HG03521 (cell line): ENCODE results near the gene FOXR2.

Source experiments
- ATAC-seq: cut with Tn5 transposase; IDR thresholded peaks from one replicate; pipeline ENCODE4 v1.9.1; 2021; ENCODE audit warnings: mild to moderate bottlenecking, moderate library complexity; ENCODE audit not compliant: unreplicated experiment

The FOXR2 gene, protein sequence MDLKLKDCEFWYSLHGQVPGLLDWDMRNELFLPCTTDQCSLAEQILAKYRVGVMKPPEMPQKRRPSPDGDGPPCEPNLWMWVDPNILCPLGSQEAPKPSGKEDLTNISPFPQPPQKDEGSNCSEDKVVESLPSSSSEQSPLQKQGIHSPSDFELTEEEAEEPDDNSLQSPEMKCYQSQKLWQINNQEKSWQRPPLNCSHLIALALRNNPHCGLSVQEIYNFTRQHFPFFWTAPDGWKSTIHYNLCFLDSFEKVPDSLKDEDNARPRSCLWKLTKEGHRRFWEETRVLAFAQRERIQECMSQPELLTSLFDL

DNA sequence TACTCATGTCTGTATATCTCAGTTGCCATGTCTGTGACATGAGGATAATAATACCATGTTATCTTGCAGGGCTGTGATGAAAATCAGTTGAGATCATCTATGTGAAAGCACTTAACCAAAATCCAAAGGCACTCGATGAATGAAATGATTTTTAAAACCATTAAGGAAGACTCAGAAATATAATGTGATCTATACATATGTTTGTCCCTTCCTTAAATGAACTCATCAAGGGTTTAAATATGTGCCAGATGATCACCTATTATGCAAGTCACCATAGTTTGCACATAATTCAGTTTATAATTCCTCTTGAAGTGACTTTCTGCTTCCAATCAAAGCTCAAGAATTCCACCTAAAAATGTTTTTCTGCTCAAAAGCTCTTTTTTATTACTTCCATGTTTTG is at the start of gene FOXR2:
Gene FOXR2 (plus strand): TSS at position 301 of the 400 bp plus-strand sequence. CDS start 312 bp downstream, outside the sequence.
- no peak for ATAC-seq

DNA sequence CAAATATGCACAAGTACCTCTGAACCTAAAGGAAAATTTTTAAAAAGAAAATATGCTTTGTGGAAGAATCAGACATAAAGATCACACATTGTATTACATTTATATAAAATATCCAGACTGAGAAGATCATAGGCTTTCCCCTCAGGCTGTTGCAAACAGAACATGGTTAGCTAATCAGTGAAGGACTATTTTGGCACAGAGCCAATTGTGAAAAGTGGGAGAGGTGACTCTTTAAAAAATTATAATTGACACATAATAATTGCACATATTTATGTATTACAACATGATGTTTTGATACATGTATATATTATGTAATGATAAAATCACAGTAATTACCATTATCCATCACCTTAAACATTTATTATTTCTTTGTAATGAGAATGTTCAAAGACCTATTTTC is 44.1 kb upstream of the FOXR2 start:
- ATAC-seq: no peak

DNA sequence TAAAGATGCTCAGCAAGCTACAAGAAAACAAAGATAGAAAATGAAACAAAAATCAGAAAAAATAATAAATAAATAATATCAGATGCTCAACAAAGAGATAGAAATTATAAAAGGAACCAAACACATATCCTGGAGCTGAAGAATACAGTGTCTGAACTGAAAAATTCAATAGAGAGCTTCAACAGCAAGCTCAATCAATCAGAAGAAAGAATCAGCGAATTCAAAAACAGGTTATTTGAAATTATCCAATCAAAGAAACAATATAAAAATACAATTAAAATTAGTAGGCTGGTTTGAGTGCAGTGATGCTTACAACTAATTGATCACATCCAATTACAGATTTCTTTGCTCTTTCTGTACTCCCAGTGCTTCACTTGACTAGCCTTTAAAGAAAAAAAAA is 40.8 kb upstream of the FOXR2 start:
- no peak for ATAC-seq

DNA sequence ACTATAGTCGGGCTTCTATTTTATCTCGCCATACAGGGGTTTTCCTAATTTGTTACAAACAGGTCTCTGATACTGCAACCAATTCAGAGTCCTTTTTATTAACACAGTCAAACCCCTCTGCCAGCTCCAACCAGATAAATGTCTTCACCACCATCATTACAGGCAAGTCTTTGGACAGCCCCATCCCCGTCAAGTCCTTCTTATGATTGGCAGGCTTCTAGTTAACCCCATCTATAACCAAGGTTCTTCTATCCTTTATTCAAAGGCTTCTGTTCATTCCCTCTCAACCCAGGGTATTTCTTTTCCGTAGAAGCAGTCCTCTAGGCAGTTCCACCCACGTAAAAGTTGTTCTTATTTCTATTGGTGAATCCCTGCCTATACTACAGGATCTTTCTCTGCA is 29.9 kb upstream of the FOXR2 start:
- ATAC-seq: no peak

DNA sequence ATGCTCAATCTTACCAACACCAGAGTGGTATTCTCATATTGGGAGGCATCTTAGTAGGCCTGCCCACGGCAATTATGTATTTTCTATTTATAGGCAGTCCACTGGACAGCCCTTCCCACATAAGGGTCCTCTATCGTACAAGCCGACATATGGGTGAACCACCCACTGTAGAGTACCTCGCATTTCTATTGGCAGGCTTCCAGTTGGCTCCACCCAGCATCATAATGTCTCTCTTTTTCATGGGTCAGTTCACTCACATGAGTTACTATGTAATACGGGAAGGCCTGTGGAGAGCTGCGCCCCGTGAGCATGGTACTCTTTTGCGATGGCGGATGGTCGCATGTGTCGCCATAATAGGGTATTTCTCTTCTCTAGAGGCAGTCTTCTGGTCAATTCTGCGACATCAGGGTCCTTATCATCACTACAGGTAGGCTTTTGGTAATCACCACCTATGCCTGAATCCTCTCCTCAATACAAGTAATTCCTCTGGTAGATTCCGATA is 29.4 kb upstream of the FOXR2 start:
- no peak for ATAC-seq

DNA sequence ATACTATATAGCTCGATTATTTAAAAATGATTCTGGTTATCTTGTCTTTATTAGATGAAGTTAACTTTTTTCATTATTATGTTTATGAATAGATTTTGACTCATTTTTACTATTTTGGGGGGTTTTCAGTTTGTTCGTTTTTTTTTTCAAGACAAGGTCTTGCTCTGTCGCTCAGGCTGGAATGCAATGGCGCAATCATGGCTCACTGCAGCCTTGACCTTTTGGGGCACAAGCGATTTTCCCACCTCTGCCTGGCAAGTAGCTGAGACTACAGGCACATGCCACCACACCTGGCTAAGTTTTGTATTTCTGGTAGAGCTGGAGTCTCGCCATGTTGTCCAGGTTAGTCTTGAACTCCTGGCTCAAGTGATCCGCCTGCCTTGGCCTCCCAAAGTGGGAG is 24.9 kb upstream of the FOXR2 start:
- no peak for ATAC-seq

DNA sequence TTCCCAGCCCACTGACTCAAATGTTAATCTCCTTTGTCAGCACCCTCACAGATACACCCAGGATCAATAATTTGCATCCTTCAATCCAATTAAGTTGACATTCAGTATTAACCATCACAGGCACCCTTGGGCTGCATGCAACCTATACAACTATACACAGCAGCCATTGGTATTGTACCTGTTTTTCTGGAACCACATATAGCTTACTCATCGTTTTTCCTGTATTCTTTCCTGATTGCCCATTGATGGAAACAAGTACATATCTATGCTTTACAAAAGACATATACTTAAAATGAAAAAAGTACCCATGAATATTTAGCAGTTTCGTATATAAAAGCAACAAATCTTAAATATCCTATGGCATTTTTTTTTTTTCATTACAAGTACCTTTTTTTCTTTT is 3.7 kb upstream of the FOXR2 start:
- no peak for ATAC-seq

DNA sequence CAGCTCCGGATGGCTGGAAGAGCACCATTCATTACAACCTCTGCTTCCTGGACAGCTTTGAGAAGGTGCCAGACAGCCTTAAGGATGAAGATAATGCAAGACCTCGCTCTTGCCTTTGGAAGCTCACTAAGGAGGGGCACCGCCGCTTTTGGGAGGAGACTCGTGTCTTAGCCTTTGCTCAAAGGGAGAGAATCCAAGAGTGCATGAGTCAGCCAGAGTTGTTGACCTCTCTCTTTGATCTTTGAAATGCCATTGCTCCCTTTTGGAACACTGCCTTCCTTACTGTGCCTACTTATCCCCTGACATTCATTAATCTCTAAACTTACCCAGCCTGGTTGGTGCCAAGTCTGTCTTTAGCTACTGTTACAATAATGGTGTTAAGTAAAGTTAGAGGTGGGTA is 1.2 kb downstream of the FOXR2 start:
- ATAC-seq: no peak

DNA sequence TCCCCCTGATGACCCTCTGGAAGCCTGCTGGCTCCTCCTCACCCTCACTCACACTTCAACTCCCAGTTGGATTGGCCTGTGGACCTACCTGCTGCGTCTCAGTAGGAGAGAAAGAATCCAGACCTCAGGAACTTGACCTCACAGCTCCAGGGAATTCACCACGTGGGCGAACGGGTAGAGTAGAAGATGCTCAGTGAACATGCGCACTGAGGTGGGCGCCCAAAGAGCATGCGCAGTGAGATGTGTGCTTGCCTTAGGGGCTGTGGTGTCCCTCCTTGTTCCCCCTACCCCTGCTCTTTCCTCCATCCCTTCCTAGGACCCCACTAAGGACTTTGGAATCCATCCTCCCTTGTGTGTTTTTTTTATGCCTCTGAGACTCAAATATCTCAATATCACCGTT is 12.9 kb downstream of the FOXR2 start:
- no peak for ATAC-seq

DNA sequence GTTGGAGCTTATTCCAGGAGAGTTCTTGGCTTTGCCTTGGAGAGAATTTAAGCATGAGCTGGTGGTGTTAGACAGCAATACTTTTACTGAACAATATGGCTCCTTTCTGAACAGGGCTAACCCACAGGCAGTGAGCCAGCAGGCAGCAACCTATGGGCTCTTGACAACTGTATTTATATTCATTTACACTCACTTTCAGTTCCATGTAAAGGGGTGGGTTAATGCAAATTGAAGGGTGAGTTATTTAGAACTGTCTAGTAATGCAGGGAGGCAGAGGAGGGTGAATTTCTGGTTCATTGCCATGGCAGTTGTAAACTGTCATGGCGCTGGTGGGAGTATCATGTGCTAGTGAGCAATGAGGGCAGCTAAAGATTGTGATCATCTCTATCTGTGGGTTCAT is 15.7 kb downstream of the FOXR2 start:
- no peak for ATAC-seq

DNA sequence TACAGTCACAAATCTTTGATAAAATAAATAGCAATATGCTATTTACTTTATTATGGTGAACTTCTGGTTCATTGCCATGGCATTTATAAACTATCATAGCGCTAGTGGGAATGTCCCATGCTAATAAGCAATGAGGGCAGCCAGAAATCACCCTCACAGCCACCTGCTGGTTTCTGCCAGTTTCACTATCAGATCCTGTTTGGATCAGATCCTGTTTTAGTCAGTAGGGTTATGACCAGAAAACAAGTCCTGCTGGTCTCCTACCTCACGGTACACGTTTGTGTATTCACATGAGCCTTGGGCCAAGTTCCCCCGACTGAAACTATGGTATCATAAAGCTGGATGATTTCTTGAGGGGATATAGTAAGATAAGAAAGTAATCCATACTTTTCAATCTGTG is 17.7 kb downstream of the FOXR2 start:
- ATAC-seq: no peak

DNA sequence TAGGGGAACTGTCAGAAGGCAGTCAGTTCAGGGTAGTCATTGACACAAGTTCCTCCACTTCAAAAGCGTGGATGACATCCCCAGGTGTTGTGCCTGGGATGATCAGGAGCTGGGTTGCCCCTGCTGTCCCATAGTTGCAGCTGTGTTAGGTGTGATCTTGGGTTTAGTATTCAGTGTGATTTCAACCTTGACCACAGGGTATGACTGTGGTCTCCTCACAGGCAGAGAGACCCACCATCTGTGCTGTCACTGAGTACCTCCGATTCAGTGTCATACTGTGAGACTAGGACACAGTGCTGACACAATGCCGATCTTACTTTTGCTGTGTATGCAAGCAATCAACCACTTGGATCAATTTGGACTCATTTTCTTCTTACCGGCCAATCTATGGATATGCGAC is 25.2 kb downstream of the FOXR2 start:
- ATAC-seq: no peak

DNA sequence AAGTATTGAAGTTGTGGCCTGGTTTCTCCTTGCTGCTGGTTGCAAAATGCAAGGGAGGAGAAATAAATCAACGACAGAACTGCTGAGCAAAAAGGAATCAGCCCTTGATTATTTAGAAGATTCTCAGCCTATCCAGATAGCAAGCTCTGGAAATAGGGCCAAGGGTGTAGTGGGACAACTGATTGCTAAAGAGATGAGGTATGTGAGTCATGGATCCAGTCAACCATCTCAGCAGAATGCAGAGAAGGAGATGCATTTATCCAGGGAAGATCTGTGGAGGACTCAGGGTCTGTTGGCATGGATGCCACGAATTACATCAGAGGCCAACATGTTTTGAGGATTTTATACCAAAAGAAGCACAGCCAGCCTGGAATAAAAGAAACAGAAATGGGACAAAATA is 36.7 kb downstream of the FOXR2 start:
- no peak for ATAC-seq

DNA sequence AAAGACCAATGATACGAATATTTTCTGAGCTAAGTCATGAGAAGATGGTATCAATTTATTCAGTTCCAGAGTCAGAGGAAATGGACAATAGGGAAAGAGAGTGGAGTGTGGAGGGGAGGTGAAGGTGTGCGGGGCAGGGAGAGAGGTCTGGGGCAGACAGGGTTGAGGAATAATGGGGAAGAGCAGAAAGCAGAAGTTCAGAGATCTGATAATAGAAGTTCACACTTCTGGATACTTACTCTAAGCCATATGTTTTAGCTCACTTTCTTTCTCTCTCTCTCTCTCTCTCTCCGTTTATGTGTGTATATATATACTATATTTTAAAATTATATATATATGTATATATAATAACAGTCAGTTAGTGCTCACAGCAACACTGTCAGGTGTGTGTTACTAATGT is 40.4 kb downstream of the FOXR2 start:
- no peak for ATAC-seq

DNA sequence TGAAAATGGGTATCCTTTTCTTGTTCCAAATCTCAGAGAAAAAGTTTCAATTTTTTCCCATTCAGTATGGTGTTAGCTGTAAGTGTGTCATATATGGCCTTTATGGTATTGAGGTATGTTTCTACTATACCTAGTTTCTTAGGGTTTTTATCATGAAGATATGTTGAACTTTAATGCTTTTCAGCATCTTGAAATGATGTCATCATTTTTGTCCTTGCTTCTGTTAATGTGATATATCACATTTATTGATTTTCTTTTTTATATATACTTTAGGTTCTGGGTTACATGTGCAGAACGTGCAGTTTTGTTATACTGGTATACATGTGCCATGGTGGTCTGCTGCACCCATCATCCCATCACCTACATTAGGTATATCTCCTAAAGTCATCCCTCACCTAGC is 44.9 kb downstream of the FOXR2 start:
- no peak for ATAC-seq
